GM21526 (cell line): ENCODE measurements around the gene GIPR.

ENCODE experiments used
- ATAC-seq: cut with Tn5 transposase; IDR thresholded peaks from one replicate; pipeline ENCODE4 v1.9.1; 2021; ENCODE audit warnings: moderate library complexity; ENCODE audit not compliant: unreplicated experiment, low FRiP score

Gene GIPR

DNA sequence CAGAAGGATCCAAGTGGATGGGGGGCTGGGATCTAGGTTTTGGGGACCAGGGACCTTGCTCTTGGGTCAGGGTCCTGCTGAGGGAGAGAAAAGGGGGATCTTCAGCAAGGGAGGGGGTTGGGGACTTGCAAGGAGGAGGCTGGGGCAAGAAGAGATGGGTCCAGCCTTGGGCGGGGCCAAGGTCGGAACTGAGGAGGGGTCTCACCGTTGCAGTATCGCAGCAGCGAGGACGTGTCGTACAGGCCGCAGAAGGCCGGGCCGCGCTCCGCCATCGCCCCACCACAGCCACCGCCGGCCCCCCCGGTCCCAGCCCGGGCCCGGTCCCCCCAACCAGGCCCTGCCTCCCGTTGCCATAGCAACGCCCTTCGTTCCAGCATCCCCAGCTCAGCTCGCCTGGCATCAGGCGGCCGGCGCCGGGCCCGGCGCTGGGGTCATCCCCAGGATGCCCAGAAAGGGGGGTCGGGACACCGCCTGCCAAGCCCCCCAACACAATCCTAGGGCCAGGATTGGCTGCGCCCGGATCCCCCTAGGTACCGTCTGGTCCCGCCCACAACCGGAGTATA, 22.9 kb upstream of the GIPR start:
- ATAC-seq, result no peak

DNA sequence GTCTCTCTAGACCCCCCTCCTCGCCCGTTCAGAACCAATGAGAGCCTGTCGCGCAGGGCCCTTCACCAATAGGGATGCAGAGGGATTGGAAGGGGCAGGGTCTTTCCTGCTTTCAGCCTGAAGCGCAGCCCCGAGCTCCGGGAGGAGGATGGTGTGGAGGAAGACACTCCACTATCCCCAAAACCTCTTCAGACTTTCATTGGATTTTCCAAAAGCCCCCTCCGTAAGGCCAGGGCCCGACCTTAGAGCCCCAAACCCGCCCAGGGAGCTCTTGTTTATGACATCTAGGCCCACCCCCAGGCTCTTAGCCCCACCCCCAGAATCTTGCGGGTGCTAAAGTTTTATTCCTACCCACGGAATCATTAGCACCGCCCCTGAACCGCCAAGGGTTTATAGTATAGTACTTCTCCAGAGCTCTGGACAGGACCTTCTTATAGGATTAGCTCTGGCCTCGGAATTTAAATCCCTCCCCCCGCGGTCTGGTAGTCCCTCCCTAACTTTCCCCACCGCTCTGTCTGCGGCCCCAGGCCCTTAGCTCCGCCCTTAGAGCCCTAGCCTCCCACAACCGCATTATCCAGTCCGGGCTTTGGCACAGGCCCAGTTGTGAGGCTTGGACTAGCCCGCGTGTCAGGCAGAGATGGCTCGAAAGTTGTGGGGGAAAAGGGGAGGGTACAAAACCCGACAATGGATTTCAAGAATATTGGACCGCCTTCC, 22.2 kb upstream of the GIPR start:
- ATAC-seq, result peak; percentile 40

DNA sequence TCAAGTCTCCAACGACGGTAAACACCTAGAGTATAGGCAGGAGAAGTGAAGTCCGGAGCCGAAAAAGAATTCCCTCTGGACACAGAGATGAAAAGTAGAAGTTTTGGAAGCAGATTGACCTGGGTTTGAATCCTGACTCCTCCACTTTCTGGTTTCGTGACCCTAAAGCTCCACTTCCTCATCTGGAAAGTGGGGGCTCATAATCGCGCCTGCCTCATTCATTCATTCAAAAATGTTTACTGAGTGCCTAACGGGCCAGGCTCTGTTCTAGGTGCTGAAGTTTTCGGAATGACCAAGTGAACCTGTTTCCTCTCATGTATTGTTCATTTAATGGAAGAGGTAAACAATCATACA, 21.7 kb upstream of the GIPR start:
- ATAC-seq, result no peak

DNA sequence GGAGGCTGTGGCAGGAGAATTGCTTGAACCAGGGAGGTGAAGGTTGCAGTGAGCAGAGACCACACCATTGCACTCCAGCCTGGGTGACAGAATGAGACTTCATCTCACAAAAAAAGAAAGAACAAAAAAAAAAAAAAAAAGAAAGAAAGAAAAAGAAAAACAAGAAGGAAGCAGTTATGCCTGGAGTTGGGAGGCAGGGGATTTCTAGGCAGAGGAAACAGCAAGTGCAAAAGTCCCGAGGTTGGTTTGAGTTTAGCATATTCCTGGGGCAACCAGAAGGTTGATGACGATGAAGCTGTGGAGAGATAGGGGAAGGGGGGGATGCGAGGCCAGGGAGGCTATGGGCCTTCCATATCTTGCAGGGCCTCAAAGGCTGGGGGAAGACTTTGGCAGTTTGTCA, 17.3 kb upstream of the GIPR start:
- no peak for ATAC-seq

DNA sequence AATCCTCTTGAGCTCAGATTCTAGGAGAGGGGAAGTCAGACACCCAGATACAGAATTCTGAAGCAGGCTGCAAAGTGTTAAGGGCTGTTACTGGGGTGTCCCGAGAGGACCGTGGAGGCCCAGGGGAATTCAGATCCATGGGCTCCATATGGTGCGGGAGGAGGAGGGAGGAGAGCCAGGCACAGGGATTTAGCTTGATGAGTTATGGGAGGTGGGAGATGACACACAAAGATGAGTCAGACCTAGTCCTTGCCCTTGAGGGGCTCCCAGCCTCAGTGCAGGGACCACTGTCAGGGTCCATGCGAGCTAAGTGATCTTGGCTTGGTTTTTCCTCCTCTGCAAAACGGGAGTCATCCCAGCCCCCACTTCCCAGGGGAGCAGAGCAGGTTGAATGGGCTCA, 14.4 kb upstream of the GIPR start:
- no peak for ATAC-seq

DNA sequence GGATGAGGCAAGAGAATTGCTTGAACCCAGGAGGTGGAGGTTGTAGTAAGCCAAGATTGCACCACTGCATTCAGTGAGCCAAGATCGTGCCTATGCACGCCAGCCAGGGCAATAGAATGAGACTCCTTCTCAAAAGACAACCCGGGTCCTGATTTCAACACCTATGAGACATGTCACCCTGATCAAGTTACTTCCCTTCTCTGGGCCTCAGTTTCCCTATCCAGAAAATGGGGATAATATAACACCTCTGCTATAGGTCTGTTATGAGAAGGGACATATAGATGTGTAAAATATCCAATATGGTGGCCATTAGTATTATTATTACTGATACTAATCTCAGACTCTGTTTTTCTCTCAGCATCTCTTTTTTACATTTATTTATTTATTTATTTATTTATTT, 12.9 kb upstream of the GIPR start:
- no peak for ATAC-seq

DNA sequence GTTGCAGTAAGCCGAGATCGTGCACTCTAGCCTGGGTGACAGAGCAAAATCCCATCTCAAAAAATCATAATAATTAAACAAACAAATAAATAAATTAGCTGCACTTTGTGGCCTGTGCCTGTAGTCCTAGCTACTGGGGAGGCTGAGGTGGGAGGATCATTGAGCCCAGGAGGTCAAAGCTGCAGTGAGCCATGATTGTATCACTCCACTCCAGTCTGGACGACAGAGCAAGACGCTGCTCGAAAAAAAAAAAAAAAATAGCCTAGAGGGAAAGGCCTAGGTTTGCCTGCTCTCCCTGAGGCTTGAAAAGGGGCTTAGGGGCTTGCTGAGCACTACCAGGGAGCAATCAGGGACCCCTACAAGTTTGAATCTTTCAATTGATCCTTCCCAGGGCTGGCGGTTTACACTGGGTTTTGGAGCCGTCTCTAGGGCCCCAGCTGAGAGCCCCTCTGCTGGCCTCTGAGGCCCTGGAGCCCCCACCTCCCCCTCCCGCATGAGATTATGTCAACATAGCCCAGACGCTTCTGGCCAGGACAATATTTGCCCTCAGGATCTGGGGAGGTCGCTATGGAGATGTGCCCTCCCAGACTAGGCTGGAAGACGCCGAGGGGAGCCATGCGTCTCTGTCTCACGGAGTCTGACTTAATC, 10.4 kb upstream of the GIPR start:
- no peak for ATAC-seq

DNA sequence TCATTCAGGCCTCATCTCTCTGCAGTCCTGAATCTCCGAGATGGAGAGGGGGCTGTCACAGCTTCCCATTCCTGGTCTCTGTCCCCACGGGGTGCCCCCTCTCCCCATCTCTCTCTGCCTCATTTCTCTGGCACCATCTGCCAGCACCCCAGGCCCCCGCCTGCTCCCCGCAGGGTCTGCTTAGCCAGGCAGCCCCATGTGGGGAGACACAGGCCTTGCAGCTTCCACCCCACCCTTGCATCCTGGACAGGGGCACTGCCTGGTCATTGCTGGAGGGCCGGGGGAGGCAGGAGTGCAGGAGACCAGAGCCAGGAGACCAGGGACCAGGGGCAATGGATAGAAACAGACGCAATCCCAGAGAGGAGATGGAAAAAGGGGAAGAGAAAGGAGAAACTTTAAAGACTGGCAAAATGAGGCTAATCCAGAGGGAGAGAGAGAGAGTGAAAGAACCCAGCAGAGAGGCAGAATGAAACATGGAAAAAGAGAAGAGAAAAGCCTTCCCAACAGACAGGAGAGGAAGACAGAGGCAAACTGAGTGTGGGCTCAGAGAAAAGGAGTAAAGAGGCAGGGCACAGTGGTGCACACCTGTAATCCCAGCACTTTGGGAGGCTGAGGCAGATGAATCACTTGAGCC, 8.8 kb upstream of the GIPR start:
- no peak for ATAC-seq

DNA sequence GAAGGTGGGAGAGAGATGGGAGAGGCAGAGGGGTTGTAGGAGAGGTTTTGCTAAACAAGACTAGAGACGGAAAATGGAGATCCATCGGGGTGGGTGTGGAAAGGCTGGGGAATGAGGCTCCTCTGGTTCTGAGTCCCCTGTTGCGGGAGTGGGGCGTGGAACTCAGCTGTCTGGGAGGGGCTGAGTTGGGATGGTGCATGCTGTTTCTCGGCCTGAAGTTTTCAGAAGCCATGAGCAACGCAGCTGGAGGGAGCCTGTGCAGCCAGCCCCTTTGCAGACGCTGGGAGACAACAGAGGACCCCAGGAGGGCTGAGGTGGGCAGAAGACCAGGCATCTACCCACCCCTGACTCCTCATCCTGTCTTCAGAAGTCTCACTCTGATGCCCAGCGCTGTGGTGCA, 7.4 kb upstream of the GIPR start:
- ATAC-seq, result no peak

DNA sequence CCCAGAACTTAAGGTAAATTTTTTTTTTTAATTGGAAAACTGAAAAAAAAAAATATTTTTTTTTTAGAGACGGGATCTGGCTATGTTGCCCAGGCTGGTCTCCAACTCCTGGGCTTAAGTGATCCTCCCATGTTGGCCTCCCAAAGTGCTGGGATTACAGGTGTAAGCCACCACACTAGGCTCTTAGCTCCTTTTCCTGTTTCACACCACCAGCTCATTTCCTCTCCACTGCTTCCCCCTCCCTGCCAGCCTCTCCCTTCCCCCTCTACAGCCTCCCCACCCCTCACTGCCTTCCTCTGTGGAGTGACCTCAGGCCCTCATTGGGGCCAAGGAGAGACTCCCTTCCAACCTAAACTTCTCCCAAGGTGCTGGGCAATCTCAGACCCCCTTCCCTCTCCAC, 4.2 kb upstream of the GIPR start:
- no peak for ATAC-seq

DNA sequence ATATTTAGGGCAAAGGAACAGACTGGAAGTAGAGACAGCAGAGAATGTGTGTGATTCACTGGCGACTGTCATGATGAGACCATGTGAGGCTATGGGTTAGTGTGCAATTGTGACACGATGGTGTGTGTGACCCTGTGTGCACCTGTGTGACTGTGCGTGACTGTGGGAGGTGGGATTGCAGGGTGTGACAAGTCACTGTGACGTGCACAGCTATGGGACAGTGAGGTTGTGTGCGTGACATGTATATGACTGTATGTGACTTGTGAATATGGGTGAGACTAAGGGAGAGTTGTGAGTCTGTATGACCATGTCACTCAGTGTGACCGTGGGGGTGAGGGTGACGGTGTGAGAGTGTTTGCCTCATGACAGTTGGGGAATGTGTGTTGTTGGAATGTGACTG, 3.4 kb upstream of the GIPR start:
- no peak for ATAC-seq

DNA sequence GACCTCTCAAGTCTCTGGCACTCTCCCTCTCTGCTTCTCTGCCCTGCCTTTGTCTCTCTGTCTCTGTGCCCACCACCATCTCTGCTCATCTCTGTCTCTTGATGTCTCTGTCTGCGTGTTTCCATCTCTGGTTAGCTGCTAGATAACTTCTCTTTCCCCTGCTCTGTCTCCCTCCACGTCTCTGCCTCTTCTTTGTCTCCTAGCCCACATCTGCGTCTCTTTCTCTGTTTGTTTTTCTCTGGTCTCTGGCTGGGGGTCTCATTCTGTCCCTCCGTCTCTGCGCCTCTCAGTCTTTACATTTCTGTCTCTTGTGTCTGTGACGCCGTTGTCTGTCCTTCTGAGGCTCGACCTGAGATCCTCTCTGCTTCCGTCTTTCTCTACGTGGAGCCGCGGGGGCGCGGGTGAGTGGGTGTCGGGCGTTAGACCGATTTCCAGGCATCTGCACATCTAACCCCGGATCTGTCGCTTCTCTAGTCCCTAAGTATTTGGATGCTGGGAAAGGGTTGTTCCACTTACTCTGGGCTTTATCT, 386 bp downstream of the GIPR start:
- ATAC-seq, result peak; percentile 12

DNA sequence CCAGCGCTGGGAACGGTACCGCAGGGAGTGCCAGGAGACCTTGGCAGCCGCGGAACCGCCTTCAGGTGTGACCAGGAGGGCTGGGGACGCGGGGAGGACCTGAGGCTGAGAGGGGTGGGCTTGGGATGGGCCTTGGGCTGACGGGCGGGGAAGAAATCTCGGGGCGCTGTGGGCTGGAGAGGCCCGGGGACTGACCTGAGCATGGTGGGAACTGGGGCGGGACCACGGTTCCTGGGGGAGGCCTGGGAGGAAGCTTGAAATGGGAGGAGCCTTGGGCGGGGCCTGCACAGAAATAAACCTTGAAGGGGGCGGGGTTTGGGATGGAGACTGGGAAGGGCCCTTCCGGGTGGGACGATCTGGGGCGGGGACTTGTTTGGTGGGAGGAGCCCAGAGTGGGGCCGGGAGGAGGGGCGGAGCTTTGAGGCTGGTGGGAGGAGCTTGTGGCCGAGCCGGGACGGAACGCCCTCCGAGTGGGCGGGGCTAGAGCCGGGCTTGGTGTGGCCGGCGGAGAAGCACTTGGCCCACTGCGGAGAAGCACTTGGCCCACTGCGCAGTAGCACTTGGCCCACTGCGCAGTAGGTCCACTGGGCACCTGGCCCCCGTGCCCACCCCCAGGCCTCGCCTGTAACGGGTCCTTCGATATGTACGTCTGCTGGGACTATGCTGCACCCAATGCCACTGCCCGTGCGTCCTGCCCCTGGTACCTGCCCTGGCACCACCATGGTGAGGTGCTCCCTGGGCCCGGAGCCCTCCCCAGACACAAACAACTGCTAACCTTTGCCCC, 2.8 kb downstream of the GIPR start:
- no peak for ATAC-seq

DNA sequence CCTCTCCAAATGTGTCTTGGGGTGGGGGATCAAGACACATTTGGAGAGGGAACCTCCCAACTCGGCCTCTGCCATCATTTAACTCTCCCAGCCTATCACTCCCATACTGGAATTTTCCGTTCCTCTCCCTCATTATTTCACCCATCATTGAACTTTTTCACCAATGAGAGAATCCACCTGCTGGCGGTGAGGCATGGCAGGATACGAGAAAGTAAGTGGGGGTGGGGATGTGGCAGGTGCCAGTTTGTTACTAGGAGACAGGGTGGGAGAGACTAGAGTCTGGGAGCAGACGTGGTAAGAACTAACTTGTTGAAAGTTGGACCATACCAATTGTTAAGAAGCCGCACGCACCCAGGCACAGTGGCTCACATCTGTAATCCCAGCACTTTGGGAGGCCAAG, 6.9 kb downstream of the GIPR start:
- no peak for ATAC-seq

DNA sequence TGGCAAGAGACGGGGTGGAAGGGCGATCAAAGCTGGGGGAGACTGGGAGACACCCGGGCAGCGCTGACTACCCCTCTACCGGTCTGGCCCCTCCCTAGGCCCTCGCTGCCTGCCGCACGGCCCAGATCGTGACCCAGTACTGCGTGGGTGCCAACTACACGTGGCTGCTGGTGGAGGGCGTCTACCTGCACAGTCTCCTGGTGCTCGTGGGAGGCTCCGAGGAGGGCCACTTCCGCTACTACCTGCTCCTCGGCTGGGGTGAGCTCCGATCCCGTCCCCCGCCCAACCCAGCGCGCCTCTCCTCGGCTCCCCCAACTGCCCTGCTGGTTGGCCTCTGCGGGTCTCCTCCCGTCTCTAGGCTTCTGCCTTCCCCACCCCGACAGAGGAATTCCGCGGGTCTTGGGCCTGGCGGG, 8.8 kb downstream of the GIPR start:
- ATAC-seq, result no peak

DNA sequence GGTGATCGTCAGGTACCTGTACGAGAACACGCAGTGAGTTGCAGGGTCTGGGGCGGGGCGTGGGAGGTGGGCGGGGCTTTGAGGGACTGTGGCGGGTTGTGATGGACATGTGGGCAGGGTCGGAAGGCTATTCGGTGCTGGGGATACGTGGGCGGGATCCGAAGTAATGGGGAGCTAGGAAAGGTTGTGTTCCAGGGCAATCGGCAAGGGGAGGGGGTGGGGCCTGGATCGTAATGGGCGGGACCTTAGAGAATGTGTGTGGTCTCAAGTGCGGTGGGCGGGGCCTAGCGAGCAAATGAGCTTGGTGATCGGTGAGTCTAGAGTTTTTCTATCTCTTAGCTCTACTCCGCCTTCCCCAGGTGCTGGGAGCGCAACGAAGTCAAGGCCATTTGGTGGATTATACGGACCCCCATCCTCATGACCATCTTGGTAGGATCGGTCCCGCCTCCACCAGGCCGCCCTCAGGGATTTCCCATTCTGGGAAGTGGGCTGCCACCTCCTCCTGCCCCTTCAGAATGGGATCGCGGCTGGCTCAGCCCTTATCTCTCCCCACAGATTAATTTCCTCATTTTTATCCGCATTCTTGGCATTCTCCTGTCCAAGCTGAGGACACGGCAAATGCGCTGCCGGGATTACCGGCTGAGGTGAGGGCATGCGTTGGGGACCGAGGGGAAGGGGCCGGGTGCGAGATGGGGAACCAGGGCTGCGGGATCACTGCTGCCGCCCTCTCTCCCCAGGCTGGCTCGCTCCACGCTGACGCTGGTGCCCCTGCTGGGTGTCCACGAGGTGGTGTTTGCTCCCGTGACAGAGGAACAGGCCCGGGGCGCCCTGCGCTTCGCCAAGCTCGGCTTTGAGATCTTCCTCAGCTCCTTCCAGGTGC, 9.6 kb downstream of the GIPR start:
- no peak for ATAC-seq

DNA sequence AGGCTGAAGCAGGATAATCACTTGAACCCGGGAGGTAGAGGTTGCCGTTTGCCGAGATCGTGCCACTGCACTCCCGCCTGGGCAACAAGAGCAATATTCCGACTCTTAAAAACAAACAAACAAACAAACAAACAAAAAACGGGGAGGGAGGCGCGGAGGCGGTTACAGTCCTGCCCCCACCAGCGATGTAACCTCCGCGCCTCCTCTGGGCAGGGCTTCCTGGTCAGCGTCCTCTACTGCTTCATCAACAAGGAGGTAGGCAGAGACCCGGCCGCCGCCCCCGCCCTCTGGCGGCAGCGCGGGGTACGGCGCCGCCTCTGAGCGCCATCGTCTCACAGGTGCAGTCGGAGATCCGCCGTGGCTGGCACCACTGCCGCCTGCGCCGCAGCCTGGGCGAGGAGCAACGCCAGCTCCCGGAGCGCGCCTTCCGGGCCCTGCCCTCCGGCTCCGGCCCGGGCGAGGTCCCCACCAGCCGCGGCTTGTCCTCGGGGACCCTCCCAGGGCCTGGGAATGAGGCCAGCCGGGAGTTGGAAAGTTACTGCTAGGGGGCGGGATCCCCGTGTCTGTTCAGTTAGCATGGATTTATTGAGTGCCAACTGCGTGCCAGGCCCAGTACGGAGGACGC, 13.5 kb downstream of the GIPR start:
- peak; percentile 61 for ATAC-seq

DNA sequence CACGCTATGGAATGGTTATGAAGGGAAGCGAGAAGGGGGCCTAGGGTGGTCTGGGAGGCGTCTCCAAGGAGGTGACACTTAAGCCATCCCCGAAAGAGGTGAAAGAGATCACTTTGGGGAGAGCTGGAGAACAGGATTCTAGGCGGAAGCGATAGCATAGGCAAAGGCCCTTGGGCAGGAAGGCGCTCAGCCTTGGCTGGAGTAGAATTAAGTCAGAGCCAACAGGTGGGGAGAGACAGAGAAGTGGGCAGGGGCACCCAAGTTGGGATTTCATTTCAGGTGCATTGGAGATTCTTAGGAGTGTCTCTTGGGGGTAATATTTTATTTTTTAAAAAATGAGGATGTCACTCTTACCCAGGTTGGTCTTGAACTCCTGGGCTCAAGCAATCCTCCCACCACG, 14.1 kb downstream of the GIPR start:
- ATAC-seq, result no peak

DNA sequence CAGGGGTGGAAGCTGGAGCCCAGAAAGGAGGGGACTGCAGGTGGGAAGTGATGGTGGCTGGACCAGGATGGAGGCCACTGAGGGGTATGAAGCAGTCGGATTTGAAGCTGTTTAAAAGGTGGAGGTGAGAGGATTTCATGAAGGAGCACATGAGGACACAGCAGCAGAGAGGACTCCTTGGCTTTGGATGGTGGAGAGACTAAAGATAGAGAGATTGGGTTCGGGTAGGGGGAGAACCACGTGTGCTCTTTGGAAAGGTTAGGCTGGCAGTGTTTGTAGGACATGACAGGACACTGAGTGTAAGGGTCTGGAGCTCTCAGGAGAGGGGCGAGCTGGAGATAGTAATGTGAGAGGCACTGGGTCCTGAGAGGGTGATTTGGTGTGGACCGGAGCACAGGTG, 14.9 kb downstream of the GIPR start:
- ATAC-seq, result no peak
